Lower lobe of right lung (tissue), 2 donors: ENCODE results near the gene ZNF320. TPM values are rescaled to one million over a fixed set of nuclear protein-coding genes. Genes with fewer than 3 reads are reported as not detected.
"Not testable (repeated sequence)": the region's sequence is repeated elsewhere in the genome, so short reads cannot be mapped to it uniquely, and the experiment has no call there.

Experiments
- ATAC-seq, 2 donors: fragments of 200-7000 bp; cut with Tn5 transposase; one replicate each; pipeline ENCODE4 v1.9.1; 2020 to 2022; ENCODE audit warnings: mild to moderate bottlenecking in 2 of 2, moderate library complexity in 2 of 2
- DNase-seq: peaks from one replicate; pipeline ENCODE4 v3.0.0-alpha.2; 2020
- H3K27ac ChIP-seq: fragments of 200-600 bp; one replicate; pipeline ENCODE4 v1.8.0; 2022
- H3K27me3 ChIP-seq: fragments of 200-600 bp; one replicate; pipeline ENCODE4 v1.8.0; 2022; ENCODE audit warnings: low read depth
- H3K36me3 ChIP-seq: fragments of 200-600 bp; one replicate; pipeline ENCODE4 v1.8.0; 2022; ENCODE audit warnings: mild to moderate bottlenecking
- H3K4me1 ChIP-seq: fragments of 200-600 bp; one replicate; pipeline ENCODE4 v1.8.0; 2022
- H3K4me3 ChIP-seq: fragments of 200-600 bp; one replicate; pipeline ENCODE4 v1.8.0; 2022; ENCODE audit warnings: mild to moderate bottlenecking
- H3K9me3 ChIP-seq: fragments of 200-600 bp; one replicate; pipeline ENCODE4 v1.8.0; 2022
- CTCF ChIP-seq: fragments of 200-600 bp; IDR thresholded peaks from one replicate; pipeline ENCODE4 v1.8.0; 2022; ENCODE audit warnings: antibody characterized with exemption, mild to moderate bottlenecking
- intact Hi-C: fragments of 100-400 bp; cut with DNase I; formaldehyde crosslinking; loops from one replicate; pipeline ENCODE4 v1.11.0; 2022
- long read RNA-seq: library from polyadenylated mRNA; unstranded; transcript quantifications from one replicate; pipeline ENCODE4 v2.0.0, GENCODE V29; 2021
- total RNA-seq: library from RNA; stranded (reverse); fragmentation: NEBNext Ultra II Directional; extraction: Animal tissue kit (Norgen Biotek cat#: 25700); gene quantifications from one replicate; pipeline ENCODE4 v1.2.1, GENCODE V29; 2021
- donor health status: DM: no; HTN: yes; CAD: no; lungs with severe emphysema.

ZNF320 gene
- total RNA-seq = 19.7 TPM
- long read RNA-seq, partial matches to known transcripts = 2 of 9 reads
- long read RNA-seq, other reads (novel, unspliced or antisense) = 7 of 9 reads

- H3K27ac ChIP-seq = peak within 1 kb of the TSS; percentile 94
- peak within 1 kb of the TSS; percentile 93 for H3K4me3 ChIP-seq
- no peaks in the 10 kb centered on the region for H3K27me3 ChIP-seq
- peaks cover 12% of the 10 kb centered on the region for H3K4me1 ChIP-seq
- TF ChIP-seq CTCF = no peak
- ATAC-seq (peak; percentile 100), DNase-seq (peak; percentile 98)
- H3K36me3 ChIP-seq = peaks cover 11% of the 10 kb centered on the region
- intact Hi-C loops = no loop called here
- no peaks in the 10 kb centered on the region for H3K9me3 ChIP-seq
These were observed at the start of gene ZNF320 for GRCh38 chr19:52897138-52897935. Gene ZNF320 (minus strand): TSS chr19:52897635. CDS start chr19:52890255, 7,380 bp downstream.

GRCh38 chr19:52946322-52947310, 49.2 kb upstream of the ZNF320 start:
- H3K4me1 ChIP-seq = peaks cover 8% of the 10 kb centered on the region
- peak; percentile 83 to 86 for ATAC-seq
- peaks cover 11% of the 10 kb centered on the region for H3K36me3 ChIP-seq
- peak overlapping the region; percentile 23 for H3K4me3 ChIP-seq
- H3K9me3 ChIP-seq = peaks cover 51% of the 10 kb centered on the region
- no peak for TF ChIP-seq CTCF
- H3K27ac ChIP-seq = peak overlapping the region; percentile 41
- intact Hi-C loops = no loop called here
- H3K27me3 ChIP-seq = no peaks in the 10 kb centered on the region
- peak; percentile 88 for DNase-seq

- Histone ChIP-seq H3K4me3 (peak overlapping the region; percentile 23), H3K27ac (peak overlapping the region; percentile 36), H3K36me3 (peaks cover 3% of the 10 kb centered on the region), H3K4me1 (peaks cover 17% of the 10 kb centered on the region), H3K9me3 (peaks cover 43% of the 10 kb centered on the region), H3K27me3 (no peaks in the 10 kb centered on the region)
- DNase-seq (no peak), ATAC-seq (no peak)
- TF ChIP-seq CTCF = no peak
- intact Hi-C loops = no loop called here
These were observed 48.4 kb upstream of the ZNF320 start for GRCh38 chr19:52945652-52946321.

- peak overlapping the region; percentile 36 for H3K27ac ChIP-seq
- H3K36me3 ChIP-seq, DNase-seq, ATAC-seq, intact Hi-C loops, H3K27me3 ChIP-seq, H3K4me3 ChIP-seq: not testable (repeated sequence)
- peaks cover 34% of the 10 kb centered on the region for H3K9me3 ChIP-seq
- peaks cover 19% of the 10 kb centered on the region for H3K4me1 ChIP-seq
These were observed 47.5 kb upstream of the ZNF320 start for GRCh38 chr19:52944703-52945493.

GRCh38 chr19:52943884-52944643, 46.6 kb upstream of the ZNF320 start:
- no peak for DNase-seq
- peak; percentile 35 to 46 for ATAC-seq
- no peak for TF ChIP-seq CTCF

More at GRCh38 chr19:52943884-52944643, 46.6 kb upstream of the ZNF320 start:
- Histone ChIP-seq H3K36me3 (no peaks in the 10 kb centered on the region), H3K27me3 (no peaks in the 10 kb centered on the region), H3K4me1 (peaks cover 23% of the 10 kb centered on the region), H3K9me3 (peaks cover 25% of the 10 kb centered on the region), H3K27ac (peak overlapping the region; percentile 80), H3K4me3 (no peak overlapping the region)
- intact Hi-C loops = no loop called here
